GM23338 (cell line): Measurements from ENCODE around the gene GRIN2A. TPM values are rescaled to one million over a fixed set of nuclear protein-coding genes. Genes with fewer than 3 reads are reported as not detected.

Experiments used
- ATAC-seq: fragments of 200-7000 bp; cut with Tn5 transposase; 3 replicates; pipeline ENCODE4 v1.9.1; 2020
- DNase-seq: peaks from one replicate; pipeline ENCODE4 v3.0.0-alpha.2; 2015; ENCODE audit warnings: low spot score
- H2AFZ ChIP-seq: fragments of 200-600 bp; sonication (generic); 2 replicates; pipeline ENCODE4 v1.8.0; 2016; ENCODE audit warnings: antibody characterized with exemption, mild to moderate bottlenecking, moderate library complexity
- H3F3A ChIP-seq: fragments of 200-600 bp; sonication (generic); replicated peaks from 2 replicates; pipeline ENCODE4 v1.8.0; 2017; ENCODE audit warnings: antibody characterized with exemption, mixed run types, low read depth
- H3K27ac ChIP-seq: fragments of 200-600 bp; sonication (generic); 2 replicates; pipeline ENCODE4 v1.6.1; 2016; ENCODE audit warnings: low read depth
- H3K27me3 ChIP-seq: fragments of 200-600 bp; sonication (generic); 2 replicates; pipeline ENCODE4 v1.8.0; 2016; ENCODE audit warnings: mild to moderate bottlenecking, mixed run types, moderate library complexity; ENCODE audit not compliant: insufficient read depth
- H3K36me3 ChIP-seq: fragments of 200-600 bp; sonication (generic); 2 replicates; pipeline ENCODE4 v1.8.0; 2016; ENCODE audit warnings: mild to moderate bottlenecking; ENCODE audit not compliant: insufficient read depth
- H3K4me1 ChIP-seq: fragments of 200-600 bp; sonication (generic); 2 replicates; pipeline ENCODE4 v1.8.0; 2016; ENCODE audit warnings: mild to moderate bottlenecking, moderate library complexity; ENCODE audit not compliant: insufficient read depth
- H3K4me2 ChIP-seq: fragments of 200-600 bp; sonication (generic); 2 replicates; pipeline ENCODE4 v1.7.1; 2017; ENCODE audit warnings: mixed run types
- H3K4me3 ChIP-seq: fragments of 200-600 bp; sonication (generic); 2 replicates; pipeline ENCODE4 v1.6.1; 2016; ENCODE audit warnings: mixed run types
- H3K79me2 ChIP-seq: fragments of 200-600 bp; sonication (generic); replicated peaks from 2 replicates; pipeline ENCODE4 v1.8.0; 2017; ENCODE audit warnings: mild to moderate bottlenecking; ENCODE audit not compliant: insufficient read depth
- H3K9me2 ChIP-seq: fragments of 200-600 bp; sonication (generic); 2 replicates; pipeline ENCODE4 v1.8.0; 2017; ENCODE audit not compliant: insufficient read depth
- H4K20me1 ChIP-seq: fragments of 200-600 bp; sonication (generic); replicated peaks from 2 replicates; pipeline ENCODE4 v1.8.0; 2017; ENCODE audit warnings: mild to moderate bottlenecking; ENCODE audit not compliant: insufficient read depth
- H3K27ac Mint-ChIP-seq: 2 replicates; pipeline ENCODE4 v1.8.0; 2020; ENCODE audit warnings: inconsistent platforms, mild to moderate bottlenecking, moderate library complexity, mixed read lengths
- H3K27me3 Mint-ChIP-seq: 3 replicates; pipeline ENCODE4 v1.8.0; 2022; ENCODE audit warnings: low read depth, mild to moderate bottlenecking, moderate library complexity, mixed read lengths, inconsistent platforms; ENCODE audit not compliant: insufficient read depth, poor library complexity
- H3K36me3 Mint-ChIP-seq: 3 replicates; pipeline ENCODE4 v1.8.0; 2021; ENCODE audit warnings: low read depth, mild to moderate bottlenecking, inconsistent platforms, moderate library complexity, mixed read lengths
- H3K4me1 Mint-ChIP-seq: 3 replicates; pipeline ENCODE4 v1.8.0; 2020; ENCODE audit warnings: mild to moderate bottlenecking, inconsistent platforms, mixed read lengths
- H3K4me3 Mint-ChIP-seq: 3 replicates; pipeline ENCODE4 v1.8.0; 2021; ENCODE audit warnings: moderate library complexity, mild to moderate bottlenecking, inconsistent platforms, mixed read lengths
- H3K9me3 Mint-ChIP-seq: 3 replicates; pipeline ENCODE4 v1.8.0; 2020; ENCODE audit warnings: moderate library complexity, mild to moderate bottlenecking, inconsistent platforms, mixed read lengths
- CREB1 ChIP-seq: fragments of 250-450 bp; sonication (Bioruptor Pico); IDR thresholded peaks from 2 replicates; pipeline ENCODE4 v1.5.0; 2020; ENCODE audit warnings: low read depth, mild to moderate bottlenecking, moderate library complexity
- CTCF ChIP-seq, 2 experiments: fragments of 200-600 bp in 1 of 2; sonication (generic) in 1 of 2; conservative IDR thresholded peaks; 2 replicates each; pipeline versions ENCODE4 v1.5.1 to v1.6.1; 2016 to 2017; ENCODE audit warnings: antibody characterized with exemption in 2 of 2, low read depth in 2 of 2, mild to moderate bottlenecking in 2 of 2, moderate library complexity in 1 of 2
- EZH2 ChIP-seq: fragments of 200-600 bp; sonication (generic); IDR thresholded peaks from one replicate; pipeline ENCODE4 v1.8.0; 2017; ENCODE audit warnings: antibody characterized with exemption, mild to moderate bottlenecking, low read depth; ENCODE audit not compliant: unreplicated experiment
- EZH2phosphoT487 ChIP-seq: fragments of 200-600 bp; sonication (generic); IDR thresholded peaks from one replicate; pipeline ENCODE4 v1.8.1; 2018; ENCODE audit warnings: antibody characterized with exemption; ENCODE audit not compliant: unreplicated experiment
- JUNB ChIP-seq: IDR thresholded peaks from one replicate; pipeline ENCODE4 v1.6.1; 2016; ENCODE audit warnings: antibody characterized with exemption; ENCODE audit not compliant: unreplicated experiment
- NANOG ChIP-seq: IDR thresholded peaks from 2 replicates; pipeline ENCODE4 v1.6.1; 2016; ENCODE audit warnings: antibody characterized with exemption, borderline replicate concordance
- POLR2AphosphoS5 ChIP-seq: IDR thresholded peaks from 2 replicates; pipeline ENCODE4 v1.6.1; 2016; ENCODE audit warnings: antibody characterized with exemption, low read depth
- STAT1 ChIP-seq: IDR thresholded peaks from one replicate; pipeline ENCODE4 v1.6.1; 2016; ENCODE audit warnings: antibody characterized with exemption; ENCODE audit not compliant: unreplicated experiment
- ZNF114 ChIP-seq: fragments of 250-450 bp; sonication (Bioruptor Pico); IDR thresholded peaks from 2 replicates; pipeline ENCODE4 v1.5.0; 2020; ENCODE audit warnings: mild to moderate bottlenecking, moderate library complexity
- ZNF331 ChIP-seq: fragments of 250-450 bp; sonication (Bioruptor Pico); IDR thresholded peaks from 2 replicates; pipeline ENCODE4 v1.5.0; 2020; ENCODE audit warnings: low read depth, mild to moderate bottlenecking, moderate library complexity
- polyA plus RNA-seq: library from polyadenylated mRNA; unstranded; fragments of >200 nt; fragmentation: Nextera tagmentation; extraction: Ambion mirVana; gene quantifications from 2 replicates; pipeline ENCODE4 v1.2.1, GENCODE V29; 2016
- total RNA-seq: library from RNA; depleted of rRNA; stranded (reverse); fragments of >200 nt; shearing (Covaris generic); gene quantifications from 2 replicates; pipeline ENCODE4 v1.2.3, GENCODE V29; 2014
- TF ChIP-seq, protein P1 (sequence below): fragments of 250-450 bp; sonication (Bioruptor Pico); IDR thresholded peaks from 2 replicates; pipeline ENCODE4 v1.5.0; 2020; ENCODE audit warnings: mild to moderate bottlenecking, moderate library complexity
- TF ChIP-seq, protein P2 (sequence below): IDR thresholded peaks from 2 replicates; pipeline ENCODE4 v1.6.1; 2016; ENCODE audit warnings: antibody characterized with exemption
- TF ChIP-seq, protein P3 (sequence below): IDR thresholded peaks from one replicate; pipeline ENCODE4 v1.6.1; 2018; ENCODE audit warnings: antibody characterized with exemption; ENCODE audit not compliant: unreplicated experiment

Gene GRIN2A
- total and polyA plus RNA-seq, 2 experiments from 2014 or later, result 0.89 to 5.1 TPM

DNA sequence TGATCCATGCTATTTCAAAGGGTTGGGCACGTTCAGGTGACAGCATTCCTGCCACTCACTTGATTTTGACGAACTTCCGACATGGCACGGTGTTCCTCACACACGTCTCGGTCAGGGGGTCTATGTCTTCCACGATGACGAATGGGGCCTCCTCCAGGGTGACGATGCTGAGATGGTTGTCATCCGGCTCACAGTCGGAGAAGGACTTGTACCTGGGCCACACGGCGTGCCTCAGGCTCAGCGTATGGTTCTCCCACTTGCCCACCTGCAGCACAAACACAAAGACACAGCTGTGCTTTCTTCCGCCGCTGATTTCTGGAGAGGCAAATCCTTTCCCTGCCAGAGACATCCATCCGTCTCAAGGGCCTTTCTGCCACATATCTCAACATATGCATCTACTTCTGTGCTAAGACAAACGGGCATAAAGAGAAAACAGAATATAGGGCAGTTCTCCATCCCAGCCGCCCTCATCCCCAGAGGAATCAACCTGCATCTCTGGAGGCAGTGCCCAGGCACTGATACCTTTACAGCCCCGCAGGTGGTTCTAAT, 332.5 kb downstream of the GRIN2A start:
- Histone ChIP-seq H3K4me1 (no peaks in the 10 kb centered on the region), H3F3A (no peaks in the 10 kb centered on the region; the same call in 1 of the 2 replicates), H3K4me3 (no peak overlapping the region), H4K20me1 (no peaks in the 10 kb centered on the region), H3K27ac (no peak overlapping the region), H3K79me2 (no peaks in the 10 kb centered on the region), H2AFZ (no peak overlapping the region), H3K36me3 (no peaks in the 10 kb centered on the region), H3K9me2 (no peaks in the 10 kb centered on the region), H3K4me2 (no peak overlapping the region), H3K27me3 (no peaks in the 10 kb centered on the region)
- DNase-seq (no peak), ATAC-seq (no peak)
- no peaks in the 10 kb centered on the region; the same call in 2 of the 3 replicates for H3K4me1 Mint-ChIP-seq
- H3K36me3 Mint-ChIP-seq, result no peaks in the 10 kb centered on the region
- peaks cover 4% of the 10 kb centered on the region; the same call in 2 of the 3 replicates for H3K9me3 Mint-ChIP-seq
- H3K27me3 Mint-ChIP-seq, result peaks cover 3% of the 10 kb centered on the region
- no peak overlapping the region for H3K4me3 Mint-ChIP-seq
- no peak overlapping the region for H3K27ac Mint-ChIP-seq
- TF ChIP-seq EZH2, result no peak
- no peak for TF ChIP-seq CTCF (conservative IDR thresholded peaks at IDR 0.05; ENCODE audit: low read depth in 2 of 2)
- TF ChIP-seq, protein P1, sequence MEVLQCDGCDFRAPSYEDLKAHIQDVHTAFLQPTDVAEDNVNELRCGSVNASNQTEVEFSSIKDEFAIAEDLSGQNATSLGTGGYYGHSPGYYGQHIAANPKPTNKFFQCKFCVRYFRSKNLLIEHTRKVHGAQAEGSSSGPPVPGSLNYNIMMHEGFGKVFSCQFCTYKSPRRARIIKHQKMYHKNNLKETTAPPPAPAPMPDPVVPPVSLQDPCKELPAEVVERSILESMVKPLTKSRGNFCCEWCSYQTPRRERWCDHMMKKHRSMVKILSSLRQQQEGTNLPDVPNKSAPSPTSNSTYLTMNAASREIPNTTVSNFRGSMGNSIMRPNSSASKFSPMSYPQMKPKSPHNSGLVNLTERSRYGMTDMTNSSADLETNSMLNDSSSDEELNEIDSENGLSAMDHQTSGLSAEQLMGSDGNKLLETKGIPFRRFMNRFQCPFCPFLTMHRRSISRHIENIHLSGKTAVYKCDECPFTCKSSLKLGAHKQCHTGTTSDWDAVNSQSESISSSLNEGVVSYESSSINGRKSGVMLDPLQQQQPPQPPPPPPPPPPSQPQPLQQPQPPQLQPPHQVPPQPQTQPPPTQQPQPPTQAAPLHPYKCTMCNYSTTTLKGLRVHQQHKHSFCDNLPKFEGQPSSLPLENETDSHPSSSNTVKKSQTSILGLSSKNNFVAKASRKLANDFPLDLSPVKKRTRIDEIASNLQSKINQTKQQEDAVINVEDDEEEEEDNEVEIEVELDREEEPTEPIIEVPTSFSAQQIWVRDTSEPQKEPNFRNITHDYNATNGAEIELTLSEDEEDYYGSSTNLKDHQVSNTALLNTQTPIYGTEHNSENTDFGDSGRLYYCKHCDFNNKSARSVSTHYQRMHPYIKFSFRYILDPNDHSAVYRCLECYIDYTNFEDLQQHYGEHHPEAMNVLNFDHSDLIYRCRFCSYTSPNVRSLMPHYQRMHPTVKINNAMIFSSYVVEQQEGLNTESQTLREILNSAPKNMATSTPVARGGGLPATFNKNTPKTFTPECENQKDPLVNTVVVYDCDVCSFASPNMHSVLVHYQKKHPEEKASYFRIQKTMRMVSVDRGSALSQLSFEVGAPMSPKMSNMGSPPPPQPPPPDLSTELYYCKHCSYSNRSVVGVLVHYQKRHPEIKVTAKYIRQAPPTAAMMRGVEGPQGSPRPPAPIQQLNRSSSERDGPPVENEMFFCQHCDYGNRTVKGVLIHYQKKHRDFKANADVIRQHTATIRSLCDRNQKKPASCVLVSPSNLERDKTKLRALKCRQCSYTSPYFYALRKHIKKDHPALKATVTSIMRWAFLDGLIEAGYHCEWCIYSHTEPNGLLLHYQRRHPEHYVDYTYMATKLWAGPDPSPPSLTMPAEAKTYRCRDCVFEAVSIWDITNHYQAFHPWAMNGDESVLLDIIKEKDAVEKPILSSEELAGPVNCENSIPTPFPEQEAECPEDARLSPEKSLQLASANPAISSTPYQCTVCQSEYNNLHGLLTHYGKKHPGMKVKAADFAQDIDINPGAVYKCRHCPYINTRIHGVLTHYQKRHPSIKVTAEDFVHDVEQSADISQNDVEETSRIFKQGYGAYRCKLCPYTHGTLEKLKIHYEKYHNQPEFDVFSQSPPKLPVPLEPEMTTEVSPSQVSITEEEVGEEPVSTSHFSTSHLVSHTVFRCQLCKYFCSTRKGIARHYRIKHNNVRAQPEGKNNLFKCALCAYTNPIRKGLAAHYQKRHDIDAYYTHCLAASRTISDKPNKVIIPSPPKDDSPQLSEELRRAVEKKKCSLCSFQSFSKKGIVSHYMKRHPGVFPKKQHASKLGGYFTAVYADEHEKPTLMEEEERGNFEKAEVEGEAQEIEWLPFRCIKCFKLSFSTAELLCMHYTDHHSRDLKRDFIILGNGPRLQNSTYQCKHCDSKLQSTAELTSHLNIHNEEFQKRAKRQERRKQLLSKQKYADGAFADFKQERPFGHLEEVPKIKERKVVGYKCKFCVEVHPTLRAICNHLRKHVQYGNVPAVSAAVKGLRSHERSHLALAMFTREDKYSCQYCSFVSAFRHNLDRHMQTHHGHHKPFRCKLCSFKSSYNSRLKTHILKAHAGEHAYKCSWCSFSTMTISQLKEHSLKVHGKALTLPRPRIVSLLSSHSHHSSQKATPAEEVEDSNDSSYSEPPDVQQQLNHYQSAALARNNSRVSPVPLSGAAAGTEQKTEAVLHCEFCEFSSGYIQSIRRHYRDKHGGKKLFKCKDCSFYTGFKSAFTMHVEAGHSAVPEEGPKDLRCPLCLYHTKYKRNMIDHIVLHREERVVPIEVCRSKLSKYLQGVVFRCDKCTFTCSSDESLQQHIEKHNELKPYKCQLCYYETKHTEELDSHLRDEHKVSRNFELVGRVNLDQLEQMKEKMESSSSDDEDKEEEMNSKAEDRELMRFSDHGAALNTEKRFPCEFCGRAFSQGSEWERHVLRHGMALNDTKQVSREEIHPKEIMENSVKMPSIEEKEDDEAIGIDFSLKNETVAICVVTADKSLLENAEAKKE, result no peak
- TF ChIP-seq NANOG, result no peak
- TF ChIP-seq, protein P2, sequence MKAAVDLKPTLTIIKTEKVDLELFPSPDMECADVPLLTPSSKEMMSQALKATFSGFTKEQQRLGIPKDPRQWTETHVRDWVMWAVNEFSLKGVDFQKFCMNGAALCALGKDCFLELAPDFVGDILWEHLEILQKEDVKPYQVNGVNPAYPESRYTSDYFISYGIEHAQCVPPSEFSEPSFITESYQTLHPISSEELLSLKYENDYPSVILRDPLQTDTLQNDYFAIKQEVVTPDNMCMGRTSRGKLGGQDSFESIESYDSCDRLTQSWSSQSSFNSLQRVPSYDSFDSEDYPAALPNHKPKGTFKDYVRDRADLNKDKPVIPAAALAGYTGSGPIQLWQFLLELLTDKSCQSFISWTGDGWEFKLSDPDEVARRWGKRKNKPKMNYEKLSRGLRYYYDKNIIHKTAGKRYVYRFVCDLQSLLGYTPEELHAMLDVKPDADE, result no peak
- TF ChIP-seq POLR2AphosphoS5, result no peak
- TF ChIP-seq, protein P3, sequence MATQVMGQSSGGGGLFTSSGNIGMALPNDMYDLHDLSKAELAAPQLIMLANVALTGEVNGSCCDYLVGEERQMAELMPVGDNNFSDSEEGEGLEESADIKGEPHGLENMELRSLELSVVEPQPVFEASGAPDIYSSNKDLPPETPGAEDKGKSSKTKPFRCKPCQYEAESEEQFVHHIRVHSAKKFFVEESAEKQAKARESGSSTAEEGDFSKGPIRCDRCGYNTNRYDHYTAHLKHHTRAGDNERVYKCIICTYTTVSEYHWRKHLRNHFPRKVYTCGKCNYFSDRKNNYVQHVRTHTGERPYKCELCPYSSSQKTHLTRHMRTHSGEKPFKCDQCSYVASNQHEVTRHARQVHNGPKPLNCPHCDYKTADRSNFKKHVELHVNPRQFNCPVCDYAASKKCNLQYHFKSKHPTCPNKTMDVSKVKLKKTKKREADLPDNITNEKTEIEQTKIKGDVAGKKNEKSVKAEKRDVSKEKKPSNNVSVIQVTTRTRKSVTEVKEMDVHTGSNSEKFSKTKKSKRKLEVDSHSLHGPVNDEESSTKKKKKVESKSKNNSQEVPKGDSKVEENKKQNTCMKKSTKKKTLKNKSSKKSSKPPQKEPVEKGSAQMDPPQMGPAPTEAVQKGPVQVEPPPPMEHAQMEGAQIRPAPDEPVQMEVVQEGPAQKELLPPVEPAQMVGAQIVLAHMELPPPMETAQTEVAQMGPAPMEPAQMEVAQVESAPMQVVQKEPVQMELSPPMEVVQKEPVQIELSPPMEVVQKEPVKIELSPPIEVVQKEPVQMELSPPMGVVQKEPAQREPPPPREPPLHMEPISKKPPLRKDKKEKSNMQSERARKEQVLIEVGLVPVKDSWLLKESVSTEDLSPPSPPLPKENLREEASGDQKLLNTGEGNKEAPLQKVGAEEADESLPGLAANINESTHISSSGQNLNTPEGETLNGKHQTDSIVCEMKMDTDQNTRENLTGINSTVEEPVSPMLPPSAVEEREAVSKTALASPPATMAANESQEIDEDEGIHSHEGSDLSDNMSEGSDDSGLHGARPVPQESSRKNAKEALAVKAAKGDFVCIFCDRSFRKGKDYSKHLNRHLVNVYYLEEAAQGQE, result no peak
- no peak for TF ChIP-seq JUNB
- TF ChIP-seq ZNF114 (CRISPR knock-in tag), result no peak
- no peak for TF ChIP-seq EZH2phosphoT487
- no peak for TF ChIP-seq ZNF331 (CRISPR knock-in tag)
- TF ChIP-seq STAT1, result no peak
- no peak for TF ChIP-seq CREB1 (CRISPR knock-in tag)
